B cell (primary cell): ENCODE results near the gene RPL37A. TPM values are rescaled to one million over a fixed set of nuclear protein-coding genes. Genes with fewer than 3 reads are reported as not detected.

Experiments
- ATAC-seq: fragments of 200-7000 bp; cut with Tn5 transposase; one replicate; pipeline ENCODE4 v1.10.0; 2021; ENCODE audit warnings: low read depth, mild to moderate bottlenecking, moderate number of reproducible peaks, moderate library complexity
- CTCF ChIA-PET: fragments of 350-600 bp; sonication (Branson Sonifier 250); formaldehyde crosslinking; loops from one replicate; lab custom pipeline; 2021; ENCODE audit warnings: antibody characterized with exemption, inconsistent platforms; lab: Charles Lee
- POLR2A ChIA-PET: fragments of 350-600 bp; sonication (Branson Sonifier 250); formaldehyde crosslinking; loops from one replicate; lab custom pipeline; 2021; ENCODE audit warnings: antibody characterized with exemption; lab: Charles Lee
- DNase-seq: peaks from one replicate; pipeline ENCODE4 v3.0.0; 2013
- H2AFZ ChIP-seq: 2 replicates; pipeline ENCODE4 v1.6.1; 2012; ENCODE audit warnings: mild to moderate bottlenecking, low read depth, low read length; ENCODE audit not compliant: insufficient read depth, poor library complexity, severe bottlenecking
- H3K27ac ChIP-seq, 2 donors: 1 replicate in 1 of 2; 2 replicates in 1 of 2; pipeline ENCODE4 v1.5.1; 2012 to 2013; ENCODE audit warnings: low read length in 2 of 2, mild to moderate bottlenecking in 2 of 2, moderate library complexity in 1 of 2
- H3K27me3 ChIP-seq, 4 experiments: fragments of 200-600 bp in 1 of 4; sonication (generic) in 1 of 4; replicated peaks in 1 of 4; 1 replicate in 2 of 4; 2 replicates in 2 of 4; pipeline versions ENCODE4 v1.6.1 to v1.7.0; 2013 to 2016; ENCODE audit warnings: low read length in 3 of 4, mild to moderate bottlenecking in 2 of 4, mixed read lengths in 1 of 4, moderate library complexity in 1 of 4; ENCODE audit not compliant: insufficient read depth in 4 of 4, control insufficient read depth in 3 of 4; ENCODE audit errors: control extremely low read depth in 1 of 4
- H3K36me3 ChIP-seq, 2 experiments: replicated peaks in 1 of 2; 1 replicate in 1 of 2; 2 replicates in 1 of 2; pipeline versions ENCODE4 v1.6.1 to v1.7.1; 2013; ENCODE audit warnings: low read length in 1 of 2; ENCODE audit not compliant: insufficient read depth in 2 of 2, control insufficient read depth in 1 of 2; ENCODE audit errors: control extremely low read depth in 1 of 2, extremely low read depth in 1 of 2
- H3K4me1 ChIP-seq, 2 donors: fragments of 200-600 bp in 1 of 2; sonication (generic) in 1 of 2; 1 replicate in 1 of 2; 2 replicates in 1 of 2; pipeline versions ENCODE4 v1.5.1 to v1.6.1; 2013 to 2017; ENCODE audit warnings: low read length in 2 of 2; ENCODE audit not compliant: control insufficient read depth in 2 of 2, insufficient read depth in 2 of 2
- H3K4me2 ChIP-seq: replicated peaks from 2 replicates; pipeline ENCODE3; 2012; ENCODE audit warnings: mild to moderate bottlenecking, low read depth, low read length; ENCODE audit not compliant: poor library complexity, severe bottlenecking
- H3K4me3 ChIP-seq, 5 experiments: fragments of 200-600 bp in 1 of 5; sonication (generic) in 1 of 5; 1 replicate in 3 of 5; 2 replicates in 2 of 5; pipeline versions ENCODE4 v1.5.1 to v1.7.0; 2011 to 2016; ENCODE audit warnings: low read length in 4 of 5, mild to moderate bottlenecking in 4 of 5, low read depth in 2 of 5, control low read depth in 1 of 5, moderate library complexity in 1 of 5; ENCODE audit not compliant: insufficient read depth in 1 of 5; ENCODE audit errors: control extremely low read depth in 1 of 5, extremely low read depth in 1 of 5
- H3K79me2 ChIP-seq: fragments of 200-600 bp; sonication (generic); one replicate; pipeline ENCODE4 v1.6.0; 2016; ENCODE audit warnings: low read length; ENCODE audit not compliant: control insufficient read depth, insufficient read depth
- H3K9ac ChIP-seq: fragments of 200-600 bp; sonication (generic); 2 replicates; pipeline ENCODE4 v1.6.1; 2017; ENCODE audit warnings: mild to moderate bottlenecking, low read length, moderate library complexity
- H3K9me3 ChIP-seq, 3 donors: one replicate each; pipeline versions ENCODE4 v1.6.1 to v1.7.1; 2013; ENCODE audit warnings: low read length in 2 of 3; ENCODE audit not compliant: control insufficient read depth in 2 of 3, insufficient read depth in 1 of 3; ENCODE audit errors: control extremely low read depth in 1 of 3
- H4K20me1 ChIP-seq: 2 replicates; pipeline ENCODE4 v1.6.0; 2012; ENCODE audit warnings: mild to moderate bottlenecking, low read length; ENCODE audit not compliant: insufficient read depth, control insufficient read depth, poor library complexity, severe bottlenecking
- H3K27ac Mint-ChIP-seq: one replicate; pipeline ENCODE4 v1.8.0; 2021; ENCODE audit warnings: mixed read lengths
- H3K27me3 Mint-ChIP-seq: one replicate; pipeline ENCODE4 v1.8.0; 2021; ENCODE audit warnings: mixed read lengths
- H3K4me1 Mint-ChIP-seq: one replicate; pipeline ENCODE4 v1.8.0; 2021; ENCODE audit warnings: mixed read lengths
- H3K4me3 Mint-ChIP-seq: one replicate; pipeline ENCODE4 v1.8.0; 2021; ENCODE audit warnings: mixed read lengths
- H3K9me3 Mint-ChIP-seq: one replicate; pipeline ENCODE4 v1.8.0; 2022; ENCODE audit warnings: mixed read lengths; ENCODE audit not compliant: insufficient read depth
- EZH2 ChIP-seq: IDR thresholded peaks from 2 replicates; pipeline ENCODE4 v1.6.1; 2012; ENCODE audit warnings: borderline replicate concordance, low read depth, mild to moderate bottlenecking, moderate library complexity, low read length; ENCODE audit not compliant: insufficient read depth, poor library complexity, severe bottlenecking
- WGBS: methylation state at CpG from one replicate; pipeline ENCODE4 v1.1.5; 2013; ENCODE audit warnings: missing lambda C conversion rate; ENCODE audit not compliant: insufficient coverage; 5-methylcytosine and 5-hydroxymethylcytosine counted together
- intact Hi-C: fragments of 100-400 bp; cut with micrococcal nuclease; formaldehyde crosslinking; loops from one replicate; pipeline ENCODE4 v1.10.0; 2022
- polyA plus RNA-seq: library from polyadenylated mRNA; depleted of rRNA; stranded (reverse); fragments of >200 nt; gene quantifications from 2 replicates; pipeline ENCODE4 v1.2.3, GENCODE V29; 2012
- total RNA-seq, 2 donors: library from RNA; stranded (reverse); fragments of 120-200 nt in 1 of 2; gene quantifications; 1 replicate in 1 of 2; 2 replicates in 1 of 2; pipeline versions ENCODE4 v1.2.3 to v1.2.4, GENCODE V29; 2013 to 2022
- TF ChIP-seq, protein P1 (sequence below): fragments of 200-600 bp; IDR thresholded peaks from one replicate; pipeline ENCODE4 v1.8.0; 2022; ENCODE audit warnings: antibody characterized with exemption, mild to moderate bottlenecking

RPL37A gene
- total and polyA plus RNA-seq, 2 donors (not counting 1 experiment from before 2014, with no cell fraction given) = 1,571 to 3,456 TPM

DNA sequence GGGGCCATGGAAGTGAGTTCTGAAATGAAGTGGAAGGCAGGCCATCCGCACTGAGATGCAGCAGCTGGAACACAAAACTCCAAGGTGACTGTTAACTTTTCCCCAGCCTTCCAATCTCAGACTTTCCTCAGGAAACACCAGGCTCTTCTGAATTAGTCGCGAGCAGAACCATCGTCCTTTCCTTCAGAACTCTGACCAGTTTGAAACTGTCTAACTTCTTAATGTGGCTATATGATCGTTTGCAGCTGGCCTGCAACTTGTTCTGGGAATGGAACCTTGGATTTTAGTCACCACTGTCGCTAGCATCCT, 620 bp upstream of the RPL37A start:
- ChIA-PET POLR2A (interaction anchor here (0.9 to 2.3 kb wide), 3 partner anchors 83 to 417 kb away, joined by 3 to 13 read pairs (median 3); partner anchors contain the start of genes PECR, SMARCAL1 and TMEM169), CTCF (interaction anchor here (1.6 kb wide), 1 partner anchor 22 kb away, joined by 5 read pairs; no protein-coding TSS in a partner anchor)
- WGBS = 33% methylated on average over 2 of the region's 6 CpGs
- peak overlapping the region; percentile 79 to 92 for H3K27ac ChIP-seq
- peaks cover 3 to 38% of the 10 kb centered on the region in 2 experiments for H3K36me3 ChIP-seq
- H4K20me1 ChIP-seq = peaks cover 35% of the 10 kb centered on the region
- H3K9ac ChIP-seq = peak overlapping the region; percentile 98
- peak overlapping the region; percentile 84 for H2AFZ ChIP-seq
- H3K9me3 ChIP-seq = no peaks in the 10 kb centered on the region
- Mint-ChIP-seq H3K4me3 (peak overlapping the region; percentile 98), H3K4me1 (peaks cover 74% of the 10 kb centered on the region), H3K27ac (peak overlapping the region; percentile 97), H3K27me3 (no peaks in the 10 kb centered on the region), H3K9me3 (no peaks in the 10 kb centered on the region)
- H3K4me1 ChIP-seq = peaks cover 28 to 30% of the 10 kb centered on the region in 2 donors
- ATAC-seq (no peak), DNase-seq (no peak)
- intact Hi-C loops = loop anchor here (1.0 to 10.0 kb wide), 4 partner anchors 86 to 1185 kb away; partner anchors contain the start of genes ATIC, MREG and SMARCAL1
- H3K27me3 ChIP-seq = no peaks in the 10 kb centered on the region
- no peak for TF ChIP-seq EZH2
- TF ChIP-seq, protein P1, sequence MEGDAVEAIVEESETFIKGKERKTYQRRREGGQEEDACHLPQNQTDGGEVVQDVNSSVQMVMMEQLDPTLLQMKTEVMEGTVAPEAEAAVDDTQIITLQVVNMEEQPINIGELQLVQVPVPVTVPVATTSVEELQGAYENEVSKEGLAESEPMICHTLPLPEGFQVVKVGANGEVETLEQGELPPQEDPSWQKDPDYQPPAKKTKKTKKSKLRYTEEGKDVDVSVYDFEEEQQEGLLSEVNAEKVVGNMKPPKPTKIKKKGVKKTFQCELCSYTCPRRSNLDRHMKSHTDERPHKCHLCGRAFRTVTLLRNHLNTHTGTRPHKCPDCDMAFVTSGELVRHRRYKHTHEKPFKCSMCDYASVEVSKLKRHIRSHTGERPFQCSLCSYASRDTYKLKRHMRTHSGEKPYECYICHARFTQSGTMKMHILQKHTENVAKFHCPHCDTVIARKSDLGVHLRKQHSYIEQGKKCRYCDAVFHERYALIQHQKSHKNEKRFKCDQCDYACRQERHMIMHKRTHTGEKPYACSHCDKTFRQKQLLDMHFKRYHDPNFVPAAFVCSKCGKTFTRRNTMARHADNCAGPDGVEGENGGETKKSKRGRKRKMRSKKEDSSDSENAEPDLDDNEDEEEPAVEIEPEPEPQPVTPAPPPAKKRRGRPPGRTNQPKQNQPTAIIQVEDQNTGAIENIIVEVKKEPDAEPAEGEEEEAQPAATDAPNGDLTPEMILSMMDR = no peak
- H3K79me2 ChIP-seq = peaks cover 32% of the 10 kb centered on the region
- peak overlapping the region; percentile 65 to 96 (median 92) for H3K4me3 ChIP-seq
- H3K4me2 ChIP-seq = peak overlapping the region; percentile 68

DNA sequence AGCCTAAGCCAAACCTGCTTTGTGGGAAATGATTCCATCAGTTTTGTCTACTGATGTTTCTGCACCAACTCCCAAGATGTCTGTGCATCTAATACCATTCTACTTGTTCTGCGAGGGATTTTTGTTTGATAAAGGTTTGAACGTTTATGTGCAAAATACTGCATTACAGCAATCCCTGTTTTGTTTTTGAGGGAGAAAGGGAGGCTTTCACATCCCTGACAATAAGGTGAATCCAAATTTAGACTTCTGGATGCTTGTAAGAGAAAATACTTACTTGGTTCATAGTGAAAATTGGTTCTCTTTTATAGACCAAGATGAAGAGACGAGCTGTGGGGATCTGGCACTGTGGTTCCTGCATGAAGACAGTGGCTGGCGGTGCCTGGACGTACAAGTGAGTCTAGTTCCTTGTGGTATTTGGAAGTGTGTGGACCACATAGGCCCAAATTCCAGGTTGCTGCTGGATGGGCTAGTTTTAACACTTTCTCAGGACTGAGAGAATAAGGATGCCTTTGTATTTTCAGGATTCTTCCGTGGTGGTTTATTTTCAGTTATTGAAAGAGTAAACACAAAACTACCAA, 1.1 kb downstream of the RPL37A start:
- Histone ChIP-seq H3K4me1 (peaks cover 24 to 25% of the 10 kb centered on the region in 2 donors), H3K27ac (peak overlapping the region; percentile 79 to 92), H2AFZ (no peak overlapping the region), H3K9ac (peak overlapping the region; percentile 98), H3K36me3 (peaks cover 4 to 55% of the 10 kb centered on the region in 2 experiments), H3K27me3 (no peaks in the 10 kb centered on the region), H3K4me2 (peak overlapping the region; percentile 68), H3K4me3 (peak overlapping the region; percentile 65 to 96 (median 92)), H4K20me1 (peaks cover 50% of the 10 kb centered on the region), H3K9me3 (no peaks in the 10 kb centered on the region), H3K79me2 (peaks cover 32% of the 10 kb centered on the region)
- POLR2A ChIA-PET = no interaction called here
- Mint-ChIP-seq H3K27me3 (no peaks in the 10 kb centered on the region), H3K4me1 (peaks cover 64% of the 10 kb centered on the region), H3K9me3 (no peaks in the 10 kb centered on the region), H3K27ac (peak overlapping the region; percentile 97), H3K4me3 (peak overlapping the region; percentile 98)
- DNase-seq (no peak), ATAC-seq (no peak)
- intact Hi-C loops = loop anchor here (2.0 to 10.0 kb wide), 3 partner anchors 385 to 1187 kb away; partner anchors contain the start of genes ATIC and MREG
- CTCF ChIA-PET = no interaction called here
- TF ChIP-seq, protein P1 = no peak
- no peak for TF ChIP-seq EZH2
- WGBS = 45% methylated on average over 3 of the region's 6 CpGs
